ENCODE measurements around the gene CHN2.

DNA sequence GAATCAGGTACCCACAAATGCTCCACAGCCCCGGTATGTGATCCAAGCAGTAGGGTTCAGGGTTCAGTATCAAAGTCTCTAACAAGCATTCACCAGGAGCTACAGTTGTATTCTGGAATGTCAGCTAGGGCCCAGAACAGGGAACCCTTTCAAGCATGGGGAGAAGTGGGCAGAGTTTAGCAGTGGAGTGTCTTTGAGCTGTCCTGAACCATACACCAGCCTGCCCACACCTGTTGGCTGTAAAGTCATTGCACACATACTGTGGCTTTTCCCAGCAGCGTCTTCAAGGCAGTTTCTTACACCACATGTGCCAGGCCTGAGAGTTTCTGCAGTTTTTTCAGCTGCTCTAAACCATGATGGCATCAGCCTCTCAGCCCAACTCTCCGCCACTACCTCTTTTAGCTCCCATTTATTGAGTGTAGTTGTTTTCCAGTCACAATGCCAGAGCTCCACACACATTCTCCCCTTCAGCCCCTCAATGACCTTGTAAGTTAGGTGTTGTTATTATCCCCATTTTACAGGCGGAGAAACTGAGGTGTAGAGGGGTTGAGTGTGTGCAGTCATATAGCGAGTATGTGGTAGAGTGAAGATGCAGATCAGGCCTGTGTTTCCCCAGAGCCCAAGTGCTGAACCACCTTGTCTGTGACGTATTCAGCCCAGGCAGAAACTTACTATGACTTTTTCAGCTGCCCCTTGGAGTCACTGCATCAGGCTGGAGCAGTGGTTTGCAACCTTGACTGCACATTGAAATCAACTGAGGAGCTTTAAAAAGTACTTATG is 83.1 kb downstream of the CHN2 start:
- TF ChIP-seq, protein P1, sequence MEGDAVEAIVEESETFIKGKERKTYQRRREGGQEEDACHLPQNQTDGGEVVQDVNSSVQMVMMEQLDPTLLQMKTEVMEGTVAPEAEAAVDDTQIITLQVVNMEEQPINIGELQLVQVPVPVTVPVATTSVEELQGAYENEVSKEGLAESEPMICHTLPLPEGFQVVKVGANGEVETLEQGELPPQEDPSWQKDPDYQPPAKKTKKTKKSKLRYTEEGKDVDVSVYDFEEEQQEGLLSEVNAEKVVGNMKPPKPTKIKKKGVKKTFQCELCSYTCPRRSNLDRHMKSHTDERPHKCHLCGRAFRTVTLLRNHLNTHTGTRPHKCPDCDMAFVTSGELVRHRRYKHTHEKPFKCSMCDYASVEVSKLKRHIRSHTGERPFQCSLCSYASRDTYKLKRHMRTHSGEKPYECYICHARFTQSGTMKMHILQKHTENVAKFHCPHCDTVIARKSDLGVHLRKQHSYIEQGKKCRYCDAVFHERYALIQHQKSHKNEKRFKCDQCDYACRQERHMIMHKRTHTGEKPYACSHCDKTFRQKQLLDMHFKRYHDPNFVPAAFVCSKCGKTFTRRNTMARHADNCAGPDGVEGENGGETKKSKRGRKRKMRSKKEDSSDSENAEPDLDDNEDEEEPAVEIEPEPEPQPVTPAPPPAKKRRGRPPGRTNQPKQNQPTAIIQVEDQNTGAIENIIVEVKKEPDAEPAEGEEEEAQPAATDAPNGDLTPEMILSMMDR (IDR thresholded peaks at IDR 0.05), result no peak
- TF ChIP-seq POLR2A (IDR thresholded peaks at IDR 0.05) (no peak), POLR2AphosphoS5 (IDR thresholded peaks at IDR 0.05) (no peak)

Measured in prostate gland (tissue), 2 donors.